ENCODE measurements around the gene ZFP91.
A peak's percentile ranks its signal among the peaks of the same experiment; 100 is the strongest.

Gene ZFP91

GRCh38 chr11:58652726-58653280 is 73.9 kb downstream of the ZFP91 start:
- no peak overlapping the region for H3K4me3 ChIP-seq (ENCODE audit: control insufficient read depth, low read depth, low read length)
- no peak for DNase-seq (ENCODE audit: low read depth)
- TF ChIP-seq, protein P1, sequence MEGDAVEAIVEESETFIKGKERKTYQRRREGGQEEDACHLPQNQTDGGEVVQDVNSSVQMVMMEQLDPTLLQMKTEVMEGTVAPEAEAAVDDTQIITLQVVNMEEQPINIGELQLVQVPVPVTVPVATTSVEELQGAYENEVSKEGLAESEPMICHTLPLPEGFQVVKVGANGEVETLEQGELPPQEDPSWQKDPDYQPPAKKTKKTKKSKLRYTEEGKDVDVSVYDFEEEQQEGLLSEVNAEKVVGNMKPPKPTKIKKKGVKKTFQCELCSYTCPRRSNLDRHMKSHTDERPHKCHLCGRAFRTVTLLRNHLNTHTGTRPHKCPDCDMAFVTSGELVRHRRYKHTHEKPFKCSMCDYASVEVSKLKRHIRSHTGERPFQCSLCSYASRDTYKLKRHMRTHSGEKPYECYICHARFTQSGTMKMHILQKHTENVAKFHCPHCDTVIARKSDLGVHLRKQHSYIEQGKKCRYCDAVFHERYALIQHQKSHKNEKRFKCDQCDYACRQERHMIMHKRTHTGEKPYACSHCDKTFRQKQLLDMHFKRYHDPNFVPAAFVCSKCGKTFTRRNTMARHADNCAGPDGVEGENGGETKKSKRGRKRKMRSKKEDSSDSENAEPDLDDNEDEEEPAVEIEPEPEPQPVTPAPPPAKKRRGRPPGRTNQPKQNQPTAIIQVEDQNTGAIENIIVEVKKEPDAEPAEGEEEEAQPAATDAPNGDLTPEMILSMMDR (conservative IDR thresholded peaks at IDR 0.05; ENCODE audit: control insufficient read depth, insufficient read depth, low read depth, low read length): no peak

DNA sequence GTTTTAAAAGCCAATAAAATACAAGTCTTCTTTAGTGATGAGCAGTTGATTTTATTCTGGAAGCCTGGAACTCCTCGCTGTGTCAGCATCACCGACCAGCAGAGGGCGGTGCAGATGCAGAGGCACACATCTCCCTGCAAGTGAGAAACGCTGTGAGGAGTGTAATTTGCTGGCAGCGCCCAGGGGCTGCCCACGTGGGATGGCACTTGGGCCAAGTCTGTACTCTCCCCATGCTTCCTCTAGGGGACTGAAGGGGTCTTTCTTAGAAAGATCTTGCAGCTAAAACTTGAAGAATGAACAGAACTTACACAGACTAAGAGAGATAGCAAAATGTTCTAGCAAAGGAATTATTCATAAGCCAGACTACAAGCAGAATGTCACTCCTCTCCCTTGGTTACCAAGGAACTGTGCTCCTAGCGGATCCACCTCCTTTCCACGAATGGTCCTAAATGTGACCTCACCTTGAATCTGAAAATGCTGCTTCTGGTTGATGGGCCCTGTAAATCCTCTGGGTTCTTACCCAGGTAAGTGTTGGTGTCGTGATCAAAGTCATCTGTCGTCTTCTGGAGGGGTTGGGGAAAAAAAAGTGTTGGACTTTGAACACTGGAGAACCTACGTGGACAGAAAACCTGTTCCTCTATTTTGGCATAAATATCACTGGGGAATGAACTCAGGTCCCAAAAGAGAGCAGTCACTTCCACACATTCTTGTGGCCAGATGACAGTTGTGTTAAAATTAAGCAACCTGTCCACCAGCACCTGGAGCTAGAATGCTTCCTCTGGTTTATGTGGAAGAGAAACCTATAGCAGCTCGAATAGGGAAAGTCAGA is 75.4 kb downstream of the ZFP91 start:
- TF ChIP-seq, protein P1 (conservative IDR thresholded peaks at IDR 0.05; ENCODE audit: control insufficient read depth, insufficient read depth, low read depth, low read length): peak; percentile 93
- DNase-seq (ENCODE audit: low read depth): peak; percentile 73
- no peak overlapping the region for H3K4me3 ChIP-seq (ENCODE audit: control insufficient read depth, low read depth, low read length)

DNA sequence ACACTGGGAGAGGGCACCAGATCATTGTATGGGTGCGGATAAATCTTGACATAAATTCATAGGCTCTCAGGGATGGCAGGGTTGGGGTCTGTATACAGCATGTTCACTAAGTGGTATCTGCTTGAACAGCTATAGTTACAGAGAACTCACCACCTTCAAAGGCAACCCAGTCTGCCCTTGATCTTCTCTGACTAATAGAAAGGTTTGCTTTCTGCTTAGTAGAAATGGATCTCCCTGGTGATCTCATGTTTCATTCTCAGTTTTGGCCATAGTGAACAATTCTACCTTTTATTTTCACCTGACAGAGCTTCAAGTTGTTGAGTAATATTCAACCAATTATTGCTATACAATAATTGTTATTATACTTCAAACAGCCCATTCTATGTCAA is 76.0 kb downstream of the ZFP91 start:
- TF ChIP-seq, protein P1 (conservative IDR thresholded peaks at IDR 0.05; ENCODE audit: control insufficient read depth, insufficient read depth, low read depth, low read length): no peak
- DNase-seq (ENCODE audit: low read depth): no peak
- no peak overlapping the region for H3K4me3 ChIP-seq (ENCODE audit: control insufficient read depth, low read depth, low read length)

DNA sequence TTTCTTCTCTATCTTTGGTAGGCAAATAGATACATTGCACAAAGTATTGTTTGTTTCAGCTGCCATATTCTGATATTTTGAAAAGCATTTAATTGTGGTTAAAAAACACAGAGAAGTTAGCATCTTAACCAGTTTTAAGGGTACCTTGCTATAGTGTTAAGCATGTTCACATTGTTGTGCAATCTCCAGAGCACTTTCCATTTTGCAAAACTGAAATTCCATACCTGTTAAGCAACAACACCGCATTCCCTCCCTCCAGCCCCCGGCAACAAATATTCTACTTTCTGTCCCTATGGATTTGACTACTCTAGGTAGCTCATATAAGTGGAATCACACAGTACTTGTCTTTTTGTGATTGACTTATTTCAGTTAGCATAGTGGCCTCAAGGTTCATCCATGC is 77.5 kb downstream of the ZFP91 start:
- DNase-seq (ENCODE audit: low read depth): no peak
- TF ChIP-seq, protein P1 (conservative IDR thresholded peaks at IDR 0.05; ENCODE audit: control insufficient read depth, insufficient read depth, low read depth, low read length): no peak
- no peak overlapping the region for H3K4me3 ChIP-seq (ENCODE audit: control insufficient read depth, low read depth, low read length)

DNA sequence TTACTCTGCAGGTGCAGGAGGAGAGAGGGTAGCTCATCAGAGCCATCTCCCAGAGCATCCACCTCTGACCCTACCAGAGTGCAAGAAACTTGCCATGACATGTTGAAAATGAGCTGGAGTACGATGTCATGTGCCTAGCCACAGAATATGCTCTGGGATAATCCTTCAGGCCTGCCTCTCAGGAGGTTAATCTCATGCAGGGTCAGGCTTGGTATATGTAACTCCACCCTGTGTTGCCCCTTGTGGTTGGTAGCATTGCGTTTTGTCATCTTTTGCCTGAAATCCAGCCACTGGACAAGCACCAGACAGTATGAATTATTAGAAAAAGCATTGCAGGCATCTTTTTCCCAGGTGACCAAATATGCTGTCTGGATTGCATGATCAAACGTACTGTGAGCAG is 79.8 kb downstream of the ZFP91 start:
- no peak overlapping the region for H3K4me3 ChIP-seq (ENCODE audit: control insufficient read depth, low read depth, low read length)
- TF ChIP-seq, protein P1 (conservative IDR thresholded peaks at IDR 0.05; ENCODE audit: control insufficient read depth, insufficient read depth, low read depth, low read length): no peak
- no peak for DNase-seq (ENCODE audit: low read depth)

DNA sequence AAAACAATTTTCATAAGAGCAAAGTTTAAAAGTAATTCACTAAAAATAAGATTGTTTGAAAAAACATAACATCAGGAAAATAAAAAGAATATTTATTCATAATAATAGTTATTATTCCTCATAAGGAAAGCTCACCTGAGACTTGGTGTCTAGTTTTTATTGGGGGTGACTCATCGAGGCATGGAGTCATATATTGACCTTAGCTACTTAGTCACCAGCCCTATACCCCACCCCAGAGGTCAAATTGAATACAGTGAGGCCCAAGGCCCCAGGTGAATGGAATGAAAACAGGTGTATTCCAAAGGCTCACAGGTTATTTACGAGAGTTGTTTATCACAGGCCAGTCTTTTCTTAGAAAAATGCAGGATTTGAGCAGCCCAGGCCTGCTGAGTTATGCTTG is 80.5 kb downstream of the ZFP91 start:
- no peak overlapping the region for H3K4me3 ChIP-seq (ENCODE audit: control insufficient read depth, low read depth, low read length)
- DNase-seq (ENCODE audit: low read depth): no peak
- TF ChIP-seq, protein P1 (conservative IDR thresholded peaks at IDR 0.05; ENCODE audit: control insufficient read depth, insufficient read depth, low read depth, low read length): no peak
